Body of pancreas (tissue), 4 donors: ENCODE data around the gene FOXE3. TPM values are rescaled to one million over a fixed set of nuclear protein-coding genes. Genes with fewer than 3 reads are reported as not detected.

Experiments used
- ATAC-seq: fragments of 150-250 bp; one replicate; pipeline ENCODE4 v1.9.1; 2016
- DNase-seq, 4 donors: peaks; one replicate each; pipeline ENCODE4 v3.0.0-alpha.2; 2019
- H3K27ac ChIP-seq, 4 donors: fragments of 200-600 bp; sonication (generic); 1 replicate in 3 of 4; 2 replicates in 1 of 4; pipeline versions ENCODE4 v1.5.1 to v1.6.1; 2016 to 2019; ENCODE audit warnings: mild to moderate bottlenecking in 1 of 4, mixed read lengths in 1 of 4, moderate library complexity in 1 of 4
- H3K27me3 ChIP-seq, 2 donors: fragments of 200-600 bp; sonication (generic); one replicate each; pipeline ENCODE4 v1.6.0; 2016; ENCODE audit warnings: mild to moderate bottlenecking in 1 of 2
- H3K36me3 ChIP-seq, 2 donors: fragments of 200-600 bp; sonication (generic); replicated peaks in 1 of 2; 2 replicates each; pipeline ENCODE4 v1.5.1; 2016; ENCODE audit warnings: low read depth in 2 of 2; ENCODE audit not compliant: insufficient read depth in 1 of 2
- H3K4me1 ChIP-seq: fragments of 200-600 bp; sonication (generic); one replicate; pipeline ENCODE4 v1.6.0; 2016
- H3K4me3 ChIP-seq, 2 donors: fragments of 200-600 bp; sonication (generic); 1 replicate in 1 of 2; 2 replicates in 1 of 2; pipeline ENCODE4 v1.5.1; 2016 to 2019
- H3K9me3 ChIP-seq, 3 donors: fragments of 200-600 bp; sonication (generic); 1 replicate in 2 of 3; 2 replicates in 1 of 3; pipeline ENCODE4 v1.5.1; 2016
- POLR2A ChIP-seq, 3 donors: fragments of 450-650 bp; IDR thresholded peaks; one replicate each; pipeline ENCODE4 v1.6.1; 2016; ENCODE audit warnings: antibody characterized with exemption in 3 of 3, mild to moderate bottlenecking in 2 of 3
- WGBS, 2 donors: methylation state at CpG; one replicate each; pipeline ENCODE4 v1.1.5; 2017; 5-methylcytosine and 5-hydroxymethylcytosine counted together
- intact Hi-C: fragments of 100-400 bp; cut with DNase I; formaldehyde crosslinking; loops from one replicate; pipeline ENCODE4 v1.15.1; 2023
- total RNA-seq, 2 donors: library from RNA; depleted of rRNA; stranded (reverse); fragments of >200 nt; gene quantifications; one replicate each; pipeline ENCODE4 v1.1.0, GENCODE V29; 2016
- TF ChIP-seq, protein P1 (sequence below), 7 experiments: fragments of 450-650 bp in 4 of 7; fragments of 200-600 bp in 3 of 7; sonication (generic) in 3 of 7; IDR thresholded peaks; one replicate each; pipeline ENCODE4 v1.5.1; 2016 to 2019; ENCODE audit warnings: antibody characterized with exemption in 7 of 7

The FOXE3 gene
- total RNA-seq, 2 donors from 2014 or later, result not detected

DNA sequence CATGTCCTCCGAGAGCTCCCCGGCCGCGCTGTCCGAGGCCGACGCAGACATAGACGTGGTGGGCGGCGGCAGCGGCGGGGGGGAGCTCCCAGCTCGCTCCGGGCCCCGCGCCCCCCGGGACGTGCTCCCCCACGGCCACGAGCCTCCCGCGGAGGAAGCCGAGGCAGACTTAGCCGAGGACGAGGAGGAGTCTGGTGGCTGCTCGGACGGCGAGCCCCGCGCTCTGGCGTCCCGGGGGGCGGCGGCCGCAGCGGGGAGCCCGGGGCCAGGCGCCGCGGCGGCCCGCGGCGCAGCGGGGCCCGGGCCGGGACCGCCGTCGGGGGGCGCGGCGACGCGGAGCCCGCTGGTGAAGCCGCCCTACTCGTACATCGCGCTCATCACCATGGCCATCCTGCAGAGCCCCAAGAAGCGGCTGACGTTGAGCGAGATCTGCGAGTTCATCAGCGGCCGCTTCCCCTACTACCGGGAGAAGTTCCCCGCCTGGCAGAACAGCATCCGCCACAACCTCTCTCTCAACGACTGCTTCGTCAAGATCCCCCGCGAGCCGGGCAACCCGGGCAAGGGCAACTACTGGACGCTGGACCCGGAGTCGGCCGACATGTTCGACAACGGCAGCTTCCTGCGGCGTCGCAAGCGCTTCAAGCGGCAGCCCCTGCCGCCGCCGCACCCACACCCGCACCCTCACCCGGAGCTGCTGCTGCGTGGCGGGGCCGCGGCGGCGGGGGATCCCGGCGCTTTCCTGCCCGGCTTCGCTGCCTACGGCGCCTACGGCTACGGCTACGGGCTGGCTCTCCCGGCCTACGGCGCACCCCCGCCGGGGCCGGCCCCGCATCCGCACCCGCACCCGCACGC is 22.3 kb downstream of the FOXE3 start:
- TF ChIP-seq POLR2A (IDR thresholded peaks at IDR 0.05), result no peak
- TF ChIP-seq, protein P1, sequence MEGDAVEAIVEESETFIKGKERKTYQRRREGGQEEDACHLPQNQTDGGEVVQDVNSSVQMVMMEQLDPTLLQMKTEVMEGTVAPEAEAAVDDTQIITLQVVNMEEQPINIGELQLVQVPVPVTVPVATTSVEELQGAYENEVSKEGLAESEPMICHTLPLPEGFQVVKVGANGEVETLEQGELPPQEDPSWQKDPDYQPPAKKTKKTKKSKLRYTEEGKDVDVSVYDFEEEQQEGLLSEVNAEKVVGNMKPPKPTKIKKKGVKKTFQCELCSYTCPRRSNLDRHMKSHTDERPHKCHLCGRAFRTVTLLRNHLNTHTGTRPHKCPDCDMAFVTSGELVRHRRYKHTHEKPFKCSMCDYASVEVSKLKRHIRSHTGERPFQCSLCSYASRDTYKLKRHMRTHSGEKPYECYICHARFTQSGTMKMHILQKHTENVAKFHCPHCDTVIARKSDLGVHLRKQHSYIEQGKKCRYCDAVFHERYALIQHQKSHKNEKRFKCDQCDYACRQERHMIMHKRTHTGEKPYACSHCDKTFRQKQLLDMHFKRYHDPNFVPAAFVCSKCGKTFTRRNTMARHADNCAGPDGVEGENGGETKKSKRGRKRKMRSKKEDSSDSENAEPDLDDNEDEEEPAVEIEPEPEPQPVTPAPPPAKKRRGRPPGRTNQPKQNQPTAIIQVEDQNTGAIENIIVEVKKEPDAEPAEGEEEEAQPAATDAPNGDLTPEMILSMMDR (IDR thresholded peaks at IDR 0.05), result no peak
- peak overlapping the region; percentile 37 to 62 for H3K4me3 ChIP-seq
- DNase-seq (no peak), ATAC-seq (no peak)
- 5% methylated on average over 15 to 104 of the region's 117 CpGs for WGBS, 2 donors
- intact Hi-C loops, result no loop called here
- peaks cover 8 to 40% of the 10 kb centered on the region in 2 donors for H3K27me3 ChIP-seq
- peaks cover 44% of the 10 kb centered on the region for H3K4me1 ChIP-seq
- H3K27ac ChIP-seq, result peak overlapping the region in 2 of 4 donors; percentile 72 to 77
- H3K9me3 ChIP-seq, result no peaks in the 10 kb centered on the region
- no peaks in the 10 kb centered on the region for H3K36me3 ChIP-seq

DNA sequence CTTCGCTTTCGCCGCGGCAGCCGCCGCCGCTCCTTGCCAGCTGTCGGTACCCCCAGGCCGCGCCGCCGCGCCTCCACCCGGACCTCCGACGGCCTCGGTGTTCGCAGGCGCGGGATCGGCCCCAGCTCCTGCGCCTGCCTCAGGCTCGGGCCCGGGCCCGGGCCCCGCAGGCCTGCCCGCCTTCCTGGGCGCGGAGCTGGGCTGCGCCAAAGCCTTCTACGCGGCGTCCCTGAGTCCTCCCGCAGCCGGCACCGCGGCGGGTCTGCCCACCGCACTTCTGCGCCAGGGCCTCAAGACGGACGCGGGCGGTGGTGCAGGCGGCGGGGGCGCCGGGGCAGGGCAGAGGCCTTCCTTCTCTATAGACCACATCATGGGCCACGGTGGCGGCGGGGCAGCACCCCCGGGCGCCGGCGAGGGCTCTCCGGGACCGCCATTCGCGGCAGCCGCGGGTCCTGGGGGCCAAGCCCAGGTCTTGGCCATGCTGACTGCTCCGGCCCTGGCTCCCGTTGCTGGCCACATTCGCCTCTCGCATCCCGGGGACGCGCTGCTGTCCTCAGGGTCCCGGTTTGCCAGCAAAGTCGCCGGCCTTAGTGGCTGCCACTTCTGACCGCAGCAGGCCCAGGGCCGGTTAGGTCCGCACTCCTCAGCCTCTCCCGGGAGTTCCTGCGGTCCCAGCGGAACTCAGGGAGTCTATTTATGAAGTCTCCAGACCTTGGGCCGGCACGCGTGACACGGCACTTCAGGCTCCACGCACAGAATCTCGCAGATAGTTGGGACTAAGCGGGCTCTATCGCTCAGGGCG is 23.1 kb downstream of the FOXE3 start:
- WGBS, 2 donors, result 8 to 20% methylated on average over 22 to 71 of the region's 86 CpGs
- intact Hi-C loops, result no loop called here
- Histone ChIP-seq H3K36me3 (no peaks in the 10 kb centered on the region), H3K27ac (no peak overlapping the region), H3K27me3 (peaks cover 8 to 40% of the 10 kb centered on the region in 2 donors), H3K4me3 (no peak overlapping the region), H3K9me3 (no peaks in the 10 kb centered on the region), H3K4me1 (peaks cover 39% of the 10 kb centered on the region)
- ATAC-seq, result no peak
- DNase-seq, result no peak
- no peak for TF ChIP-seq POLR2A (IDR thresholded peaks at IDR 0.05)
- TF ChIP-seq, protein P1 (IDR thresholded peaks at IDR 0.05), result no peak

DNA sequence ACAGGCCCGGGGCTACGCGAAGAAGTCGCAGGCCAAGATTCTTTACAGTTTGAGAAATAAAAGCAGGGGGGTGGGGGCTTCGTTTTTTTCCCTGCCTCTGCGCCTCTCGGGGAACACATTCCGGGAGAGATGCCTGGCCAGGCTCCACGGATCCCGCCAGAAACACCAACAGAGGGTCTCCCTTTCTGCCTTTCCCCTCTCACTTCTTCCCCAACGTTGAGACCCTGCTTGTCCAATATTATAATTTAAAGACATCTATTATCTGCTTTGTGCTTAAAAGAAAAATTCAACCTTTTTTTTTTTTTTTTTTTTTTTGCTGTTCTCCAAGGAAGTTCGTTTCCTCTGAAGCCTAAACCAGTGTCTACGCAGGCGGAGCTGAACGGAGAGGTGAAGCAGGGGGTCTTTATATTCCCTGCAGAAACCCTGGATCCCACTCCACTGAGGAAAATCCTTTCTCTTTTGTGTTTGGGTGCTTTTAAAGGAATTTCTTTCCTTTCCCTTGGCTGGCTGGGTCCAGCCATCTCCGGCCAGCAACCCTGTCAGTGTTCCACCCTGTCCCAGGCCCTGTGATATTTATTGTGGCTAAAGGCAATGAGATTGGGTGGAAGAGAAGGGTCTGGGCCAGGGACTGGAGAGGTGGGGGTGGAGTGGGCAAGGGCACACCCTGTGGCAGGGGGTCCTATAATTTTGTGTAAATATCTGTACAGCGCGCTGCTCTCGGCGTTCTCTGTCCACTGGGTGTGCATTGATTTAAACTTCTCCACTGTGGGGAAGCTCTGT is 23.9 kb downstream of the FOXE3 start:
- H3K4me1 ChIP-seq, result peaks cover 40% of the 10 kb centered on the region
- H3K4me3 ChIP-seq, result no peak overlapping the region
- DNase-seq (no peak), ATAC-seq (no peak)
- no peaks in the 10 kb centered on the region for H3K9me3 ChIP-seq
- H3K36me3 ChIP-seq, result no peaks in the 10 kb centered on the region
- intact Hi-C loops, result loop anchor here (5.0 kb wide), 1 partner anchor 282 kb away; no protein-coding TSS in a partner anchor
- no peak overlapping the region for H3K27ac ChIP-seq
- TF ChIP-seq POLR2A (IDR thresholded peaks at IDR 0.05), result no peak
- TF ChIP-seq, protein P1 (IDR thresholded peaks at IDR 0.05), result no peak
- H3K27me3 ChIP-seq, result peaks cover 8 to 40% of the 10 kb centered on the region in 2 donors
- 71% methylated on average over 20 of the region's 20 CpGs for WGBS, 2 donors

DNA sequence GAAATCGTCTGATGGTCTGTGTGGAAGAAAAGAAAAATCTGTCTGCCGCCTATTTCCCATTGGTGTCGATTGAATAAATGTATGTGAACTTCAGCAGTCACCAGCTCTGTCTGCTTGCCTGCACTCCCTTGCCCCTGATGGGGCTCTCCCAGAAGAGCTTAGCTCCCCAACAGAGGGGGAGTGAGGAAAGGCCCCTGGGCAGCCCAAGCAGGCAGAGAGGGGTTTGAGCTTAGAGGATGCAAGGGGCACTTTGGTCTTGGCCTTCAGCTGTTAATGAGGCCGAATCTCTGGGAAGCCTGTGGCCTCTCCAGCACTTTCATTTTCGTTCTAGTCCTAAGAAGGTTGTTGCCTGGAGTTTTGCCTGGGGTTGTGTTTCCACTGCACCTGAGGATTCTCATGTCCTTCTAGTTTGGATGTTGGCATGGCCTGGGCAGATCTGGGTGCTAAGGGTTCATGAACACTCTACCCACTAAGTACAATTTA is 24.6 kb downstream of the FOXE3 start:
- WGBS, 2 donors, result 54 to 56% methylated on average over 5 of the region's 5 CpGs
- Histone ChIP-seq H3K4me3 (no peak overlapping the region), H3K27ac (no peak overlapping the region), H3K27me3 (peaks cover 8 to 44% of the 10 kb centered on the region in 2 donors), H3K36me3 (no peaks in the 10 kb centered on the region), H3K4me1 (peaks cover 43% of the 10 kb centered on the region), H3K9me3 (no peaks in the 10 kb centered on the region)
- intact Hi-C loops, result loop anchor here (5.0 kb wide), 1 partner anchor 282 kb away; no protein-coding TSS in a partner anchor
- DNase-seq (no peak), ATAC-seq (no peak)
- TF ChIP-seq POLR2A (IDR thresholded peaks at IDR 0.05), result no peak
